Astrocyte (in vitro differentiated cells and primary cell): Measurements from ENCODE around the gene COL18A1. TPM values are rescaled to one million over a fixed set of nuclear protein-coding genes. Genes with fewer than 3 reads are reported as not detected.

Source experiments
- DNase-seq: peaks from one replicate; pipeline ENCODE4 v3.0.0-alpha.2; 2010; ENCODE audit warnings: low read depth
- FAIRE-seq: peaks from 2 replicates; lab custom pipeline; 2011; peaks lifted over from hg19 to GRCh38; lab: Jason Lieb, UNC
- H2AFZ ChIP-seq: 2 replicates; pipeline ENCODE4 v1.6.0; 2012; ENCODE audit warnings: low read depth, low read length, inconsistent platforms
- H3K27ac ChIP-seq: 2 replicates; pipeline ENCODE4 v1.5.1; 2011; ENCODE audit warnings: low read depth, low read length, inconsistent platforms
- H3K27me3 ChIP-seq: 2 replicates; pipeline ENCODE4 v1.6.0; 2011; ENCODE audit warnings: low read length, inconsistent platforms; ENCODE audit not compliant: insufficient read depth
- H3K36me3 ChIP-seq: 2 replicates; pipeline ENCODE4 v1.5.1; 2011; ENCODE audit warnings: low read length, inconsistent platforms; ENCODE audit not compliant: insufficient read depth
- H3K4me1 ChIP-seq: 2 replicates; pipeline ENCODE4 v1.5.1; 2011; ENCODE audit warnings: low read length, inconsistent platforms; ENCODE audit not compliant: insufficient read depth
- H3K4me2 ChIP-seq: 2 replicates; pipeline ENCODE4 v1.6.0; 2012; ENCODE audit warnings: low read length, inconsistent platforms
- H3K4me3 ChIP-seq: 2 replicates; pipeline ENCODE4 v1.5.1; 2011; ENCODE audit warnings: low read depth, mild to moderate bottlenecking, low read length, inconsistent platforms; ENCODE audit not compliant: insufficient read depth
- H3K79me2 ChIP-seq: 2 replicates; pipeline ENCODE4 v1.6.0; 2012; ENCODE audit warnings: mild to moderate bottlenecking, low read length, inconsistent platforms; ENCODE audit not compliant: insufficient read depth
- H3K9ac ChIP-seq: 2 replicates; pipeline ENCODE4 v1.6.0; 2012; ENCODE audit warnings: mild to moderate bottlenecking, low read length, inconsistent platforms
- H3K9me3 ChIP-seq: 2 replicates; pipeline ENCODE4 v1.5.1; 2012; ENCODE audit warnings: low read depth, mild to moderate bottlenecking, low read length, inconsistent platforms; ENCODE audit not compliant: insufficient read depth
- H4K20me1 ChIP-seq: 2 replicates; pipeline ENCODE4 v1.6.0; 2012; ENCODE audit warnings: low read length, inconsistent platforms; ENCODE audit not compliant: insufficient read depth
- H3K27ac Mint-ChIP-seq: one replicate; pipeline ENCODE4 v1.8.0; 2021; ENCODE audit warnings: mild to moderate bottlenecking, mixed read lengths; ENCODE audit not compliant: unreplicated experiment
- H3K27me3 Mint-ChIP-seq: one replicate; pipeline ENCODE4 v1.8.0; 2021; ENCODE audit warnings: low read depth, mixed read lengths; ENCODE audit not compliant: unreplicated experiment
- H3K36me3 Mint-ChIP-seq: one replicate; pipeline ENCODE4 v1.8.0; 2021; ENCODE audit warnings: low read depth, mixed read lengths; ENCODE audit not compliant: unreplicated experiment
- H3K4me1 Mint-ChIP-seq: one replicate; pipeline ENCODE4 v1.8.0; 2021; ENCODE audit warnings: low read depth, mixed read lengths; ENCODE audit not compliant: unreplicated experiment
- H3K4me3 Mint-ChIP-seq: one replicate; pipeline ENCODE4 v1.8.0; 2021; ENCODE audit warnings: mild to moderate bottlenecking, moderate library complexity, mixed read lengths; ENCODE audit not compliant: unreplicated experiment
- H3K9me3 Mint-ChIP-seq: one replicate; pipeline ENCODE4 v1.8.0; 2021; ENCODE audit warnings: mild to moderate bottlenecking, mixed read lengths; ENCODE audit not compliant: unreplicated experiment
- EZH2 ChIP-seq: IDR thresholded peaks from 2 replicates; pipeline ENCODE4 v1.6.1; 2012; ENCODE audit warnings: mild to moderate bottlenecking, low read length, inconsistent platforms; ENCODE audit not compliant: insufficient read depth
- total RNA-seq: library from RNA; stranded (reverse); gene quantifications from 2 replicates; pipeline ENCODE4 v1.2.1, GENCODE V29; 2021
- TF ChIP-seq, protein P1 (sequence below): IDR thresholded peaks from 2 replicates; pipeline ENCODE4 v1.5.1; 2011; ENCODE audit warnings: low read depth, mild to moderate bottlenecking, inconsistent platforms, low read length, moderate library complexity; ENCODE audit not compliant: insufficient read depth

Gene COL18A1
- total RNA-seq, 1 donor from 2014 or later, result 616 TPM

- no peak overlapping the region for H3K4me3 Mint-ChIP-seq
Measured at GRCh38 chr21:45519182-45519581, 114.2 kb downstream of the COL18A1 start.

GRCh38 chr21:45521241-45521640 is 116.3 kb downstream of the COL18A1 start:
- peaks cover 9% of the 10 kb centered on the region for H3K9me3 Mint-ChIP-seq
- H3K4me2 ChIP-seq, result no peak overlapping the region
- H4K20me1 ChIP-seq, result no peaks in the 10 kb centered on the region
- no peak overlapping the region for H2AFZ ChIP-seq
- peaks cover 6% of the 10 kb centered on the region for H3K9me3 ChIP-seq
- FAIRE-seq, result no peak
- H3K36me3 ChIP-seq, result peaks cover 3% of the 10 kb centered on the region
- no peak overlapping the region for H3K27ac ChIP-seq
- no peak overlapping the region for H3K27ac Mint-ChIP-seq
- H3K27me3 ChIP-seq, result no peaks in the 10 kb centered on the region
- no peak overlapping the region for H3K4me3 ChIP-seq
- H3K4me1 Mint-ChIP-seq, result peaks cover 2% of the 10 kb centered on the region
- no peak for DNase-seq
- no peaks in the 10 kb centered on the region for H3K4me1 ChIP-seq
- no peak overlapping the region for H3K9ac ChIP-seq
- TF ChIP-seq EZH2, result no peak
- TF ChIP-seq, protein P1, sequence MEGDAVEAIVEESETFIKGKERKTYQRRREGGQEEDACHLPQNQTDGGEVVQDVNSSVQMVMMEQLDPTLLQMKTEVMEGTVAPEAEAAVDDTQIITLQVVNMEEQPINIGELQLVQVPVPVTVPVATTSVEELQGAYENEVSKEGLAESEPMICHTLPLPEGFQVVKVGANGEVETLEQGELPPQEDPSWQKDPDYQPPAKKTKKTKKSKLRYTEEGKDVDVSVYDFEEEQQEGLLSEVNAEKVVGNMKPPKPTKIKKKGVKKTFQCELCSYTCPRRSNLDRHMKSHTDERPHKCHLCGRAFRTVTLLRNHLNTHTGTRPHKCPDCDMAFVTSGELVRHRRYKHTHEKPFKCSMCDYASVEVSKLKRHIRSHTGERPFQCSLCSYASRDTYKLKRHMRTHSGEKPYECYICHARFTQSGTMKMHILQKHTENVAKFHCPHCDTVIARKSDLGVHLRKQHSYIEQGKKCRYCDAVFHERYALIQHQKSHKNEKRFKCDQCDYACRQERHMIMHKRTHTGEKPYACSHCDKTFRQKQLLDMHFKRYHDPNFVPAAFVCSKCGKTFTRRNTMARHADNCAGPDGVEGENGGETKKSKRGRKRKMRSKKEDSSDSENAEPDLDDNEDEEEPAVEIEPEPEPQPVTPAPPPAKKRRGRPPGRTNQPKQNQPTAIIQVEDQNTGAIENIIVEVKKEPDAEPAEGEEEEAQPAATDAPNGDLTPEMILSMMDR, result no peak
- no peaks in the 10 kb centered on the region for H3K27me3 Mint-ChIP-seq
- no peak overlapping the region for H3K4me3 Mint-ChIP-seq
- H3K36me3 Mint-ChIP-seq, result peaks cover 23% of the 10 kb centered on the region
- no peaks in the 10 kb centered on the region for H3K79me2 ChIP-seq

More at GRCh38 chr21:45519182-45519581, 114.2 kb downstream of the COL18A1 start:
- Mint-ChIP-seq H3K36me3 (peaks cover 23% of the 10 kb centered on the region), H3K9me3 (peaks cover 9% of the 10 kb centered on the region), H3K27me3 (no peaks in the 10 kb centered on the region), H3K27ac (no peak overlapping the region), H3K4me1 (peaks cover 2% of the 10 kb centered on the region)
- H3K9me3 ChIP-seq, result peaks cover 6% of the 10 kb centered on the region
- no peak overlapping the region for H3K9ac ChIP-seq
- H3K4me2 ChIP-seq, result no peak overlapping the region
- H3K27me3 ChIP-seq, result no peaks in the 10 kb centered on the region
- no peaks in the 10 kb centered on the region for H4K20me1 ChIP-seq
- H3K4me3 ChIP-seq, result no peak overlapping the region
- no peak overlapping the region for H2AFZ ChIP-seq
- no peaks in the 10 kb centered on the region for H3K4me1 ChIP-seq
- H3K27ac ChIP-seq, result no peak overlapping the region
- DNase-seq, result no peak
- TF ChIP-seq, protein P1, result no peak
- no peak for TF ChIP-seq EZH2
- no peaks in the 10 kb centered on the region for H3K79me2 ChIP-seq
- FAIRE-seq, result no peak
- peaks cover 3% of the 10 kb centered on the region for H3K36me3 ChIP-seq

GRCh38 chr21:45522381-45522780 is 117.4 kb downstream of the COL18A1 start:
- Histone ChIP-seq H3K4me1 (no peaks in the 10 kb centered on the region), H3K4me3 (no peak overlapping the region), H3K27ac (no peak overlapping the region), H4K20me1 (no peaks in the 10 kb centered on the region), H2AFZ (no peak overlapping the region), H3K9me3 (peaks cover 6% of the 10 kb centered on the region), H3K4me2 (no peak overlapping the region), H3K27me3 (no peaks in the 10 kb centered on the region), H3K9ac (no peak overlapping the region), H3K79me2 (no peaks in the 10 kb centered on the region), H3K36me3 (peaks cover 3% of the 10 kb centered on the region)
- Mint-ChIP-seq H3K27me3 (no peaks in the 10 kb centered on the region), H3K9me3 (peaks cover 9% of the 10 kb centered on the region), H3K4me3 (no peak overlapping the region), H3K36me3 (peaks cover 23% of the 10 kb centered on the region), H3K27ac (no peak overlapping the region), H3K4me1 (peaks cover 2% of the 10 kb centered on the region)
- FAIRE-seq (no peak), DNase-seq (no peak)
- TF ChIP-seq, protein P1, result no peak
- TF ChIP-seq EZH2, result no peak
